Fibroblast of lung (primary cell): Measurements from ENCODE around the gene SDCCAG8. TPM values are rescaled to one million over a fixed set of nuclear protein-coding genes. Genes with fewer than 3 reads are reported as not detected.
A peak's percentile ranks its signal among the peaks of the same experiment; 100 is the strongest.

Experiments used
- DNase-seq, 2 donors: peaks; one replicate each; pipeline versions ENCODE4 v3.0.0 to v3.0.0-alpha.2; 2010; ENCODE audit warnings: low read depth in 2 of 2
- H2AFZ ChIP-seq: 2 replicates; pipeline ENCODE4 v1.5.1; 2012; ENCODE audit warnings: low read length, control low read depth, inconsistent platforms
- H3K27ac ChIP-seq: 2 replicates; pipeline ENCODE4 v1.5.1; 2011; ENCODE audit warnings: low read length, control low read depth; ENCODE audit not compliant: insufficient read depth
- H3K27me3 ChIP-seq: 2 replicates; pipeline ENCODE4 v1.5.1; 2011; ENCODE audit warnings: mild to moderate bottlenecking, low read length; ENCODE audit not compliant: control insufficient read depth, insufficient read depth
- H3K36me3 ChIP-seq: 2 replicates; pipeline ENCODE4 v1.5.1; 2011; ENCODE audit warnings: low read length; ENCODE audit not compliant: control insufficient read depth, insufficient read depth
- H3K4me1 ChIP-seq: 2 replicates; pipeline ENCODE4 v1.5.1; 2011; ENCODE audit warnings: low read length; ENCODE audit not compliant: control insufficient read depth, insufficient read depth; ENCODE audit errors: extremely low read depth
- H3K4me2 ChIP-seq: 2 replicates; pipeline ENCODE4 v1.5.1; 2011; ENCODE audit warnings: low read length, control low read depth; ENCODE audit not compliant: insufficient read depth; ENCODE audit errors: extremely low read depth
- H3K4me3 ChIP-seq, 4 experiments: fragments of 200-600 bp in 1 of 4; sonication (generic) in 1 of 4; replicated peaks in 1 of 4; 2 replicates each; pipeline ENCODE4 v1.5.1; 2011 to 2016; ENCODE audit warnings: low read length in 4 of 4, low read depth in 3 of 4, mild to moderate bottlenecking in 3 of 4, control low read depth in 2 of 4, inconsistent platforms in 1 of 4, mixed read lengths in 1 of 4; ENCODE audit not compliant: insufficient read depth in 1 of 4; ENCODE audit errors: control extremely low read depth in 1 of 4
- H3K79me2 ChIP-seq: 2 replicates; pipeline ENCODE4 v1.5.1; 2012; ENCODE audit warnings: mild to moderate bottlenecking, low read length, inconsistent platforms; ENCODE audit not compliant: control insufficient read depth, insufficient read depth
- H3K9ac ChIP-seq: 2 replicates; pipeline ENCODE4 v1.5.1; 2011; ENCODE audit warnings: mild to moderate bottlenecking, low read length, control low read depth; ENCODE audit not compliant: insufficient read depth
- H3K9me3 ChIP-seq: 2 replicates; pipeline ENCODE4 v1.5.1; 2012; ENCODE audit warnings: low read depth, low read length; ENCODE audit not compliant: control insufficient read depth, insufficient read depth
- H4K20me1 ChIP-seq: 2 replicates; pipeline ENCODE4 v1.5.1; 2011; ENCODE audit warnings: low read length; ENCODE audit not compliant: control insufficient read depth, insufficient read depth; ENCODE audit errors: extremely low read depth
- EZH2 ChIP-seq: IDR thresholded peaks from 2 replicates; pipeline ENCODE4 v1.5.1; 2012; ENCODE audit warnings: low read length, control low read depth, mild to moderate bottlenecking; ENCODE audit errors: missing control alignments
- polyA plus RNA-seq, 2 donors: library from polyadenylated mRNA; depleted of rRNA in 1 of 2; stranded (reverse) in 1 of 2; unstranded in 1 of 2; fragments of >200 nt; gene quantifications; 2 replicates each; pipeline ENCODE4 v1.2.1, GENCODE V29; 2011 to 2012; ENCODE audit warnings: missing spikeins in 1 of 2
- total RNA-seq: library from RNA; depleted of rRNA; stranded (reverse); fragments of >200 nt; gene quantifications from 2 replicates; pipeline ENCODE4 v1.2.1, GENCODE V29; 2014
- TF ChIP-seq, protein P1 (sequence below), 2 donors: IDR thresholded peaks in 1 of 2; conservative IDR thresholded peaks in 1 of 2; 1 replicate in 1 of 2; 2 replicates in 1 of 2; pipeline ENCODE4 v1.5.1; 2011 to 2012; ENCODE audit warnings: low read length in 2 of 2, control low read depth in 1 of 2, inconsistent platforms in 1 of 2, low read depth in 1 of 2, mild to moderate bottlenecking in 1 of 2

Gene SDCCAG8
- total and polyA plus RNA-seq, 2 donors (not counting 1 experiment from before 2014, with no cell fraction given): 34.8 to 53.2 TPM

DNA sequence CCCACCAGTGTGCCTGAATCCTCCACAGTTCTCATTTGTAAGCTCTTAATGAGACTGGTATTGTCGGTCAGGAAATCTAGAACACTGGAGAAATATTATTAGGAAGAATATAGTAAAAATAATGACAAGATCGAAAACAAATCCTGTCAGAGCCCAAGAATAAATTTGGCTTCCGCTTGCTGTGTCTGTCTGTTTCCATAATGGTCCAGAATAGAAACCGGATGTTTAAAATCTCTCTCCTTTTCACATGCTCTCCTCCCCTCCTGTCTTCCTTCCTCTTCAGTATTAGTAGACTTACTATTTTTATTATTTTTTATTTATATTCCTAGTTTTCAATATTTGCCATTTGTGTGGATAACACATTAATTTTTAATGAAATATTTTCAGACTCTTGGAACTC is 187.7 kb downstream of the SDCCAG8 start:
- H3K79me2 ChIP-seq: no peaks in the 10 kb centered on the region
- no peaks in the 10 kb centered on the region for H3K27me3 ChIP-seq
- no peak overlapping the region for H3K27ac ChIP-seq
- H4K20me1 ChIP-seq: peaks cover 3% of the 10 kb centered on the region
- H3K9me3 ChIP-seq: no peaks in the 10 kb centered on the region
- H3K36me3 ChIP-seq: no peaks in the 10 kb centered on the region
- no peak overlapping the region for H3K9ac ChIP-seq
- no peak overlapping the region for H3K4me3 ChIP-seq
- H3K4me2 ChIP-seq: no peak overlapping the region
- no peak overlapping the region for H2AFZ ChIP-seq
- no peaks in the 10 kb centered on the region for H3K4me1 ChIP-seq
- no peak for DNase-seq
- TF ChIP-seq EZH2: no peak
- TF ChIP-seq, protein P1, sequence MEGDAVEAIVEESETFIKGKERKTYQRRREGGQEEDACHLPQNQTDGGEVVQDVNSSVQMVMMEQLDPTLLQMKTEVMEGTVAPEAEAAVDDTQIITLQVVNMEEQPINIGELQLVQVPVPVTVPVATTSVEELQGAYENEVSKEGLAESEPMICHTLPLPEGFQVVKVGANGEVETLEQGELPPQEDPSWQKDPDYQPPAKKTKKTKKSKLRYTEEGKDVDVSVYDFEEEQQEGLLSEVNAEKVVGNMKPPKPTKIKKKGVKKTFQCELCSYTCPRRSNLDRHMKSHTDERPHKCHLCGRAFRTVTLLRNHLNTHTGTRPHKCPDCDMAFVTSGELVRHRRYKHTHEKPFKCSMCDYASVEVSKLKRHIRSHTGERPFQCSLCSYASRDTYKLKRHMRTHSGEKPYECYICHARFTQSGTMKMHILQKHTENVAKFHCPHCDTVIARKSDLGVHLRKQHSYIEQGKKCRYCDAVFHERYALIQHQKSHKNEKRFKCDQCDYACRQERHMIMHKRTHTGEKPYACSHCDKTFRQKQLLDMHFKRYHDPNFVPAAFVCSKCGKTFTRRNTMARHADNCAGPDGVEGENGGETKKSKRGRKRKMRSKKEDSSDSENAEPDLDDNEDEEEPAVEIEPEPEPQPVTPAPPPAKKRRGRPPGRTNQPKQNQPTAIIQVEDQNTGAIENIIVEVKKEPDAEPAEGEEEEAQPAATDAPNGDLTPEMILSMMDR (conservative IDR thresholded peaks at IDR 0.05 in 1 of 2, IDR thresholded peaks at IDR 0.05 in 1 of 2; ENCODE audit: low read depth in 1 of 2, low read length in 2 of 2): no peak

DNA sequence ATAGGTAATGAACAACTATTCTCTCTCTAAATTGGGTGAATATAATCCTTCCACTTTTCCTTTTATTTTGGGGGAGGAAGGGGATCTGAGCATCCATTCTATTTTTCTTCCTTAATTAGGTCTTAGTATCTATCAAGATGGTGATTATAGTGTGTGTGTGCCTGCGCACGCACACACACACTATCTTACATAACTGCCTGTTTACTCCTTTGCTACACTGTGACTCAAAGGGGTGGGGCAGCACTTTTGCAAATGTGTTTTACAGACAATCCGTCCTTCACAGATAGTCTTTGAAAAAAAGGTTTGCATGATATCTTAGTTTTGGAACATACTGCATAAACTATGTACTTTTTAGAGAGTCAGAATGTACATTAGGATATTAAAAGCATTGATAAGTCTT is 191.5 kb downstream of the SDCCAG8 start:
- Histone ChIP-seq H3K4me2 (no peak overlapping the region), H4K20me1 (peaks cover 3% of the 10 kb centered on the region), H3K4me1 (no peaks in the 10 kb centered on the region), H3K27ac (no peak overlapping the region), H3K79me2 (no peaks in the 10 kb centered on the region), H2AFZ (no peak overlapping the region), H3K9ac (no peak overlapping the region), H3K4me3 (no peak overlapping the region), H3K9me3 (no peaks in the 10 kb centered on the region), H3K27me3 (no peaks in the 10 kb centered on the region), H3K36me3 (no peaks in the 10 kb centered on the region)
- TF ChIP-seq, protein P1 (conservative IDR thresholded peaks at IDR 0.05 in 1 of 2, IDR thresholded peaks at IDR 0.05 in 1 of 2; ENCODE audit: low read depth in 1 of 2, low read length in 2 of 2): no peak
- TF ChIP-seq EZH2: no peak
- DNase-seq: peak; percentile 40 to 72

DNA sequence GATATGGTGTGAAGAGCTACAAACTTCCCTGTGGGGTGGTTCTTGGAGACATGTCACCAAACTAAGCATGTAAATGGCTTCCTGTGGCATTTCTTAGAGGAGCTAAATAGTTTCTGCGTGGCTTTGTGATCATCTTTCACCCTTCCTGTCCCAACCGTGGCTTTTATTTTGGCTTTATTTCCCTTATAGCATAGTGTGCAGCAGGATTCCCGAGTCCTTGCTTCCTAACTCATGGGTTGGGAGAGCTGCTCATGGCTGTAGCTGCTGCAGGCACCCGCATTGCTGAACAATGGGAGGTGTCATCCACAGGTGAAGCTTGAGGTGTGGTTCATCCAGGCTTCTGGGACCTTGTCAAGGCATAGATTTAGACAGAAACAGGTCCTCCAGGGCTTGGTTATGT is 192.0 kb downstream of the SDCCAG8 start:
- Histone ChIP-seq H3K4me2 (no peak overlapping the region), H3K27me3 (no peaks in the 10 kb centered on the region), H3K27ac (no peak overlapping the region), H3K79me2 (no peaks in the 10 kb centered on the region), H2AFZ (no peak overlapping the region), H4K20me1 (peaks cover 3% of the 10 kb centered on the region), H3K9ac (no peak overlapping the region), H3K36me3 (no peaks in the 10 kb centered on the region), H3K4me1 (no peaks in the 10 kb centered on the region), H3K9me3 (no peaks in the 10 kb centered on the region), H3K4me3 (no peak overlapping the region)
- DNase-seq: no peak
- TF ChIP-seq EZH2: no peak
- TF ChIP-seq, protein P1 (conservative IDR thresholded peaks at IDR 0.05 in 1 of 2, IDR thresholded peaks at IDR 0.05 in 1 of 2; ENCODE audit: low read depth in 1 of 2, low read length in 2 of 2): no peak
